Brain microvascular endothelial cell (primary cell): ENCODE results near the gene NCCRP1.

Experiments used
- DNase-seq: peaks from one replicate; pipeline ENCODE4 v3.0.0-alpha.2; 2020
- H3K27ac ChIP-seq: fragments of 250-450 bp; sonication (Bioruptor Pico); 2 replicates; pipeline ENCODE4 v1.5.1; 2020; ENCODE audit warnings: mild to moderate bottlenecking, moderate library complexity
- H3K27me3 ChIP-seq: fragments of 250-450 bp; sonication (Bioruptor Pico); replicated peaks from 2 replicates; pipeline ENCODE4 v1.5.1; 2020; ENCODE audit warnings: mild to moderate bottlenecking
- H3K36me3 ChIP-seq: fragments of 250-450 bp; sonication (Bioruptor Pico); replicated peaks from 2 replicates; pipeline ENCODE4 v1.5.1; 2020; ENCODE audit warnings: mild to moderate bottlenecking
- H3K4me3 ChIP-seq: 2 replicates; pipeline ENCODE4 v1.5.1; 2011; ENCODE audit warnings: low read depth, mild to moderate bottlenecking, control low read depth, low read length, moderate library complexity
- CTCF ChIP-seq: IDR thresholded peaks from 2 replicates; pipeline ENCODE4 v1.5.1; 2011; ENCODE audit warnings: low read depth, mild to moderate bottlenecking, moderate library complexity, low read length, control low read depth, inconsistent platforms; ENCODE audit errors: missing control alignments
- in situ Hi-C: cut with HindIII; loops from 2 replicates; pipeline ENCODE4 v1.10.0; 2017; ENCODE audit warnings: low sequenced_read_pairs, low pct_ligation_motif_present

The NCCRP1 gene

GRCh38 chr19:39196320-39196719, 444 bp upstream of the NCCRP1 start:
- DNase-seq, result no peak
- TF ChIP-seq CTCF, result no peak
- H3K4me3 ChIP-seq, result no peak overlapping the region
- H3K27ac ChIP-seq, result no peak overlapping the region
- peaks cover 33% of the 10 kb centered on the region for H3K27me3 ChIP-seq
- no peaks in the 10 kb centered on the region for H3K36me3 ChIP-seq
- in situ Hi-C loops, result no loop called here

GRCh38 chr19:39197808-39198207, 1.0 kb downstream of the NCCRP1 start:
- Histone ChIP-seq H3K4me3 (no peak overlapping the region), H3K27me3 (peaks cover 36% of the 10 kb centered on the region), H3K27ac (no peak overlapping the region), H3K36me3 (no peaks in the 10 kb centered on the region)
- DNase-seq, result no peak
- TF ChIP-seq CTCF, result peak; percentile 5
- in situ Hi-C loops, result no loop called here

GRCh38 chr19:39199025-39199424, 2.3 kb downstream of the NCCRP1 start:
- TF ChIP-seq CTCF, result no peak
- H3K27me3 ChIP-seq, result peaks cover 48% of the 10 kb centered on the region

GRCh38 chr19:39200066-39200802, 3.5 kb downstream of the NCCRP1 start:
- no peak for TF ChIP-seq CTCF
- Histone ChIP-seq H3K4me3 (no peak overlapping the region), H3K27ac (no peak overlapping the region), H3K36me3 (no peaks in the 10 kb centered on the region), H3K27me3 (peaks cover 52% of the 10 kb centered on the region)
- no peak for DNase-seq
- in situ Hi-C loops, result no loop called here

More at GRCh38 chr19:39199025-39199424, 2.3 kb downstream of the NCCRP1 start:
- in situ Hi-C loops, result no loop called here
- H3K36me3 ChIP-seq, result no peaks in the 10 kb centered on the region
- H3K27ac ChIP-seq, result no peak overlapping the region
- no peak overlapping the region for H3K4me3 ChIP-seq
- no peak for DNase-seq

- peaks cover 51% of the 10 kb centered on the region for H3K27me3 ChIP-seq
- H3K4me3 ChIP-seq, result no peak overlapping the region
- DNase-seq, result no peak
- H3K27ac ChIP-seq, result no peak overlapping the region
- TF ChIP-seq CTCF, result no peak
- in situ Hi-C loops, result no loop called here
- no peaks in the 10 kb centered on the region for H3K36me3 ChIP-seq
Observed at GRCh38 chr19:39200803-39201115, 4.0 kb downstream of the NCCRP1 start.

GRCh38 chr19:39202998-39203355, 6.2 kb downstream of the NCCRP1 start:
- peaks cover 30% of the 10 kb centered on the region for H3K27me3 ChIP-seq
- no peak for TF ChIP-seq CTCF
- in situ Hi-C loops, result no loop called here
- H3K27ac ChIP-seq, result no peak overlapping the region
- H3K36me3 ChIP-seq, result no peaks in the 10 kb centered on the region
- no peak overlapping the region for H3K4me3 ChIP-seq
- DNase-seq, result no peak
